ENCODE measurements around the gene CCM2L.

- no peak for TF ChIP-seq CTCF (IDR thresholded peaks at IDR 0.05)
- no peak for TF ChIP-seq POLR2A (IDR thresholded peaks at IDR 0.05)
These were observed 12.0 kb upstream of the CCM2L start for GRCh38 chr20:31998246-31998645.
